Peyer's patch (tissue), 4 donors: ENCODE measurements around the gene TBX10. TPM values are rescaled to one million over a fixed set of nuclear protein-coding genes. Genes with fewer than 3 reads are reported as not detected.

Source experiments
- DNase-seq, 3 donors: peaks; one replicate each; pipeline ENCODE4 v3.0.0-alpha.2; 2017 to 2019
- H3K27ac ChIP-seq, 4 donors: fragments of 200-600 bp; sonication (generic); one replicate each; pipeline ENCODE4 v1.5.1; 2016 to 2019
- H3K27me3 ChIP-seq, 2 donors: fragments of 200-600 bp; sonication (generic); one replicate each; pipeline ENCODE4 v1.5.1; 2019
- H3K36me3 ChIP-seq, 3 donors: fragments of 200-600 bp; sonication (generic); one replicate each; pipeline ENCODE4 v1.5.1; 2016 to 2019
- H3K4me1 ChIP-seq, 4 donors: fragments of 200-600 bp; sonication (generic); one replicate each; pipeline ENCODE4 v1.5.1; 2016 to 2019
- H3K4me3 ChIP-seq, 4 donors: fragments of 200-600 bp; sonication (generic); 1 replicate in 3 of 4; 2 replicates in 1 of 4; pipeline ENCODE4 v1.5.1; 2016 to 2019; ENCODE audit warnings: mild to moderate bottlenecking in 1 of 4
- H3K9me3 ChIP-seq, 4 donors: fragments of 200-600 bp; sonication (generic); one replicate each; pipeline ENCODE4 v1.5.1; 2016 to 2019; ENCODE audit warnings: mild to moderate bottlenecking in 1 of 4
- POLR2A ChIP-seq, 2 donors: fragments of 450-650 bp; IDR thresholded peaks; one replicate each; pipeline ENCODE4 v1.5.1; 2017; ENCODE audit warnings: antibody characterized with exemption in 2 of 2, mild to moderate bottlenecking in 2 of 2, moderate library complexity in 2 of 2
- total RNA-seq, 4 donors: library from RNA; depleted of rRNA; stranded (reverse); fragments of >200 nt; gene quantifications; one replicate each; pipeline ENCODE4 v1.1.0, GENCODE V29; 2016
- TF ChIP-seq, protein P1 (sequence below), 6 experiments: fragments of 450-650 bp in 4 of 6; fragments of 200-600 bp in 2 of 6; sonication (generic) in 1 of 6; IDR thresholded peaks; one replicate each; pipeline ENCODE4 v1.5.1; 2017 to 2019; ENCODE audit warnings: antibody characterized with exemption in 6 of 6, mild to moderate bottlenecking in 3 of 6, moderate library complexity in 1 of 6

TBX10 gene
- total RNA-seq, 4 donors from 2014 or later: 16.9 to 82.5 (median 64.1) TPM; not detected in 1

DNA sequence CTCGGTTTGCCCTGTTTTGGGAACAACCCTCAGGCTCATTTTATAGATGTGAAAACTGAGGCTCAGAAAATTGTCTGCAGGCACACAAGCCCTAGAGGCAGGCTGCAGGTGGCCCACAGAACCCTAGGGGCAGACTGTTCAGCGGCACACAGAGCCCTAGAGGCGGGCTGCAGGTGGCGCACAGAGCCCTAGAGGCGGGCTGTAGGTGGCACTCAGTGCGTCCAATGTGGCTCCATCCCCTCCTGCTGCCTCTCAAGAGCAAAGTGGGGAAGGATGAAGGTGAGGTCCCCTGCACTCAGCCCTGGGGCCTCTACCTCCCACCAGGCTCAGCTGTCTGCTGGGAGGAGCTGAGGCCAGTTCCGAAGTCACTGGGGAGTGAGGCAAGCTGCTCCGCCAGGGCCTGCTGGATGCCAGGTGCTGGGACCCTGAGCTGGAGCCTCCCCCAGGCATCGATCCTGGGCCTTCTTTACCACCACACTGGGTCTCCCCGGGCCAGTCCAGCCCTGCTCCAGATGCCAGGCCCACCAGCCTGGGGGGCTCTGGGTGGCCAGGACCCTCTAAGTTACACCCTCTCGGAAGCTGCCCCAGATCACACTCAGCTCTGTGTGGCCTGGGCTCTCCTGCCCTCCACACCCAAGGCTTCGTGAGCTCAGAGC is 8.7 kb upstream of the TBX10 start:
- Histone ChIP-seq H3K27ac (peak overlapping the region; percentile 42 to 75 (median 62)), H3K36me3 (no peaks in the 10 kb centered on the region), H3K4me1 (peaks cover 0 to 60% (median 39%) of the 10 kb centered on the region in 4 donors), H3K9me3 (no peaks in the 10 kb centered on the region), H3K27me3 (no peaks in the 10 kb centered on the region), H3K4me3 (no peak overlapping the region)
- DNase-seq: peak; percentile 62 to 80 (median 67)
- TF ChIP-seq POLR2A (IDR thresholded peaks at IDR 0.05): no peak
- TF ChIP-seq, protein P1, sequence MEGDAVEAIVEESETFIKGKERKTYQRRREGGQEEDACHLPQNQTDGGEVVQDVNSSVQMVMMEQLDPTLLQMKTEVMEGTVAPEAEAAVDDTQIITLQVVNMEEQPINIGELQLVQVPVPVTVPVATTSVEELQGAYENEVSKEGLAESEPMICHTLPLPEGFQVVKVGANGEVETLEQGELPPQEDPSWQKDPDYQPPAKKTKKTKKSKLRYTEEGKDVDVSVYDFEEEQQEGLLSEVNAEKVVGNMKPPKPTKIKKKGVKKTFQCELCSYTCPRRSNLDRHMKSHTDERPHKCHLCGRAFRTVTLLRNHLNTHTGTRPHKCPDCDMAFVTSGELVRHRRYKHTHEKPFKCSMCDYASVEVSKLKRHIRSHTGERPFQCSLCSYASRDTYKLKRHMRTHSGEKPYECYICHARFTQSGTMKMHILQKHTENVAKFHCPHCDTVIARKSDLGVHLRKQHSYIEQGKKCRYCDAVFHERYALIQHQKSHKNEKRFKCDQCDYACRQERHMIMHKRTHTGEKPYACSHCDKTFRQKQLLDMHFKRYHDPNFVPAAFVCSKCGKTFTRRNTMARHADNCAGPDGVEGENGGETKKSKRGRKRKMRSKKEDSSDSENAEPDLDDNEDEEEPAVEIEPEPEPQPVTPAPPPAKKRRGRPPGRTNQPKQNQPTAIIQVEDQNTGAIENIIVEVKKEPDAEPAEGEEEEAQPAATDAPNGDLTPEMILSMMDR (IDR thresholded peaks at IDR 0.05): peak in 5 of 6 experiments; percentile 36 to 55 (median 53)

DNA sequence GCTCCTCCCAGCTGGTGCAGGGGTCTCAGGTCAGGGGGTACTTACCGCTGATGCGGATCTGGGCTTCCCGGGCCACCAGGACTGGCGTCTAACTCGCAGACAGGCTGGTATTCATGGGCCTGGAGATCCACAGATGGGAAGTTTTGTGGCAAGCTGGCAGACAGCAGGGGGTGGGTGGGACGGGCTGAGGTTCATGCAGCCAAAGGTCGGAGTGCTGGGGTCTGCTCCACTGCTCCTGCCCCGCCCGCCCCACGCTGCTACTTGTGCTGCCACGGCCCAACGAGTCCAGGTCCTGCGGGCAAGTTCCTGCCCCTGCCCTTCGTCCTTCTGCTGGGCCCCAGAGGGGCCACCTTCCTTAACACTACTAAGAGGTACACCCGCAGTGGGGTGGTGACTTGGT is 7.9 kb upstream of the TBX10 start:
- Histone ChIP-seq H3K36me3 (no peaks in the 10 kb centered on the region), H3K4me3 (peak overlapping the region in 1 of 4 donors; percentile 33), H3K27ac (peak overlapping the region; percentile 38 to 67 (median 54)), H3K9me3 (no peaks in the 10 kb centered on the region), H3K27me3 (no peaks in the 10 kb centered on the region), H3K4me1 (peaks cover 0 to 60% (median 39%) of the 10 kb centered on the region in 4 donors)
- peak in 2 of 3 donors; percentile 66 to 79 for DNase-seq
- TF ChIP-seq POLR2A (IDR thresholded peaks at IDR 0.05): no peak
- TF ChIP-seq, protein P1 (IDR thresholded peaks at IDR 0.05): no peak

DNA sequence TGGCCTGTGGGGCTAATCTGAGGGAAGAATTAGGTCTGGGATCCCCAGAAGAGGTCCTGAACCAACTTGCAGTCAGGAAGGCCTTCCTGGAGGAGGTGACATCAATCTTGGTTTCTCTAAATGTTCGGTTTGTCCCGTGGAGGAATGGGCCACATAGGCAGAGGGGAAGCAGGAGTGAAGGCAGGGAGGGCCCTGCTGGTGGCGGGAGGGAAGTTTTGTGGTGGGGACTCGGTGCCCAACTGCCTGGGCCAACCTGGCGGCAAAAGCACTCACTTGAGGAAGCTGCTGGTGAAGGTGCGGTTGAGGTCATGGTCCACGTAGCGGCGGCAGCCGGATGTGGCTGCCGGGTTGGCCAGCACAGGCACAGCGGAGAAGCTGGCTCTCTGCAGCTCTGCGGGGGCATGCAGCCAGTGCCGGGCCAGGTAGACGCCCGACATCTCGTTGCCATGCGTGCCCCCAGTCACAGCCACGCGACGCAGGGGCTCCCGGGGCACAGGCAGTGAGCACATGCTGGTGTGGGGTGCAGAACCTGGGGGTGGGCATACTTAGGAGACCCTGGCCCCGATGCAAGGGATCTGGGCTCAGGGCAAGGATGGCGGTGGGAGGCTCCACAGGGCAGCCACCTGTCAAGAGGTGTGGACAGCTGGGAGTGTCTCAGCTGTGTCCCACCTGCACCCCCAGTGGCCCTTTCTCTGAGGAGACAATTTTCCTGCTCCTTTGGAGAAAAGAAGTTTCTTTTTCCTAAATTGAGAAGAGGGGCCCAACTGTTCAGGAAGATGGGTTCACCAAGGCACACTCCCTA is 7.2 kb upstream of the TBX10 start:
- Histone ChIP-seq H3K4me3 (peak overlapping the region in 1 of 4 donors; percentile 33), H3K36me3 (no peaks in the 10 kb centered on the region), H3K27me3 (no peaks in the 10 kb centered on the region), H3K9me3 (no peaks in the 10 kb centered on the region), H3K4me1 (peaks cover 0 to 55% (median 39%) of the 10 kb centered on the region in 4 donors), H3K27ac (peak overlapping the region; percentile 38 to 67 (median 54))
- DNase-seq: peak; percentile 82 to 92 (median 86)
- no peak for TF ChIP-seq POLR2A (IDR thresholded peaks at IDR 0.05)
- TF ChIP-seq, protein P1 (IDR thresholded peaks at IDR 0.05): peak in 5 of 6 experiments; percentile 12 to 31 (median 27)

DNA sequence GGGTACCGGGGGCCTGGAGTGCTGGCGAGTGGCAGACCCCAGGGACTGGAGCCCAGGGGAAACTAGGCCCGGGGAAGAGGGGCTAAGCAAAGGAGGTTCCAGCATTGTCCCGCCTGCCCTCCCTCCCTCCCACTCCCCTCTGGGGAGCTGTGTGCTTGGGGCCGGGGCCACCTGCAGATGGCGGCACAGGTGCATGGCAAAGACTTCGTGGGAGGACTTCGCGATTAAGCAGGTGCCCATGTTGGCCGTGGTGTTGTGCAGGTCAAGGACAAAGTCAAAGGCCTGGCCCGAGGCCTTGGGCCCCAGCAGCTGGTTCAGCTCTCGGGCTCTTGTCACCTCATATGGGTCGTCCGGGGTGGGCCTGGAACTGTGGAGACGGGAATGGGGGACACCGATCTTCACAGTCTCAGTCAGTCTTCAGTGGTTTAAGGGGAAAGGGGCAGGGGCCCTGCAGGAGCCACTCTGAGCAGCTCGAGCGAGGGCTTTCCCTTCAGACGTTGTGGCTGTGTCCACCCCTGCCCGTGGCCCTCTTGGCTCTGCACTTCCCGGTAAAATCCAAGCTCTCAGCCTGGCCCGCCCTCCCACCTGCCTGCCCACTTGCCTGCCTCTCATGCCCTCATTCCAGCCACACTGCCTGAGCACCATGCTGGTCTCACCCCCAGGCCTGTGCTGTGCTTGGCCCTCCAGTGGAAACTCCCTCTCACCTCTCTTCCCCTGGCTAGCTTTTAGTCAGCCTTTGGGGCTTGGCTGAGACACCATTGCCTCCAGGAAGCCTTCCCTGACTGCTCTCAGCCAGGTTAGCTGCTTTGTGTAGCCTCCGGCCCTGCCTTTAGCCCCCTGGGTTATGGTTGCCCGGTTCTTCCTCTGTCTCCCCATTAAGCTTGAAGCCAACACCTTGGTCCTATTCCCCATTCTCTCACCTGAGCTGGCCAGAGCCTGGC is 6.2 kb upstream of the TBX10 start:
- no peak for TF ChIP-seq POLR2A (IDR thresholded peaks at IDR 0.05)
- TF ChIP-seq, protein P1 (IDR thresholded peaks at IDR 0.05): no peak

More for the DNA sequence above, 6.2 kb upstream of the TBX10 start:
- peak overlapping the region; percentile 9 to 67 (median 54) for H3K27ac ChIP-seq
- peaks cover 0 to 49% (median 39%) of the 10 kb centered on the region in 4 donors for H3K4me1 ChIP-seq
- no peaks in the 10 kb centered on the region for H3K36me3 ChIP-seq
- no peaks in the 10 kb centered on the region for H3K9me3 ChIP-seq
- H3K27me3 ChIP-seq: no peaks in the 10 kb centered on the region
- peak overlapping the region in 1 of 4 donors; percentile 33 for H3K4me3 ChIP-seq
- DNase-seq: no peak
